GM21526 (cell line): ENCODE measurements around the gene PIANP.

Experiments
- ATAC-seq: cut with Tn5 transposase; IDR thresholded peaks from one replicate; pipeline ENCODE4 v1.9.1; 2021; ENCODE audit warnings: moderate library complexity; ENCODE audit not compliant: unreplicated experiment, low FRiP score

PIANP gene

DNA sequence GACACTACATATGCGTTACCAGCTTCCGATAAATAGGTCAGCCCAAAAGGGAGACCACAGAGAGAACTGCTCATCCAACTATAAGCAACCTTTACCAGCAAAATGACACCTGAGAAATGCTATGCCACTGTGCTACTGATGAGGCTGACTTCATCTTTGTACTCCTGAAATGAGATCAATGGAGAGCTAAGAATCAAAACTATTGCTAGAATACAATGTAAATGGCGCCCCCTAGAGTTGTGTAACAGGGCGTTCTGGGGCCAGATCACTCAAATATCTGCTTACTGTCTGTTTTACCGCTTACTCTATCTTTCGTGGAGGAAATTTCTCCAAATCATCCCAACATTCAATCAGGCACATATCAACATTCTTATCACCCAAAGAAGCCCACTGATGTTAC is 16.0 kb downstream of the PIANP start:
- no peak for ATAC-seq

DNA sequence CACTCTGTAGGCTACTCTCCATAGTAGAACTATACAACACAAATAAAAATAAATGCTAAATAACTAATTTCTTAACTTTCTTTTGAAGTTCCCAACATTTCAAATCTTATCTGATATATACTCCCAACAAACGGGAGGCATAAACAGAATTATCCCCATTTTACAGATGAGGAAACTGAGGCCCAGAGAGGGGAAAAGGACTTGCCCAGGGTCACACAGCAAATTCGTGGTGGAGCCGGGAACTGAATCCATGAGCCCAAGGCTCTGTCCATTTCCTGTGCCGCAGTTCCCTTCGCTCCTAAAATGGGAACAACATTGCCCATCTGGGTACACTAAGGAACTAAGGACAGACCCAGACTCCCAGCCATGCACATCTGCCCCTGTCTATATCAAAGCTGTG is 23.7 kb downstream of the PIANP start:
- no peak for ATAC-seq

DNA sequence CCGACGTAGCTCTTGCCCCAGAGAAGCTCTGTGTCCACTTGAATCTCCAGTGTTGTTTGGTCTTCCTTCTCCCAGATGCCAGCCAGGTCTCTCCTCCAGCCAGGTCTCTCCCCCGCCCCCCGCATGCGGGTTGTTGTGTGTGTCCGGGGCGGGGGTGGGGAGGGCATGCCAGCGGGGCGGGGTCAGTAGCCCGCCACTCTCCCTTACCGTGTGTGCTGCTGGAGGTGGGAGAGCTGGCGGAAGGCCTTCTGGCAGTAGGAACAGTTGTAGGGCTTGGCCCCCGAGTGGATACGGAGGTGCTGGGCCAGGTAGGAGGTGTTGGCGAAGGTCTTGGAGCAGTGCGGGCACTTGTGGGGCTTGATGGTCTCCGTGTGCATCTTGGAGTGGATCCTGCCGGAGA is 28.5 kb downstream of the PIANP start:
- no peak for ATAC-seq

GRCh38 chr12:6667559-6668210 is 32.9 kb downstream of the PIANP start:
- ATAC-seq, result no peak

GRCh38 chr12:6666211-6666610 is 34.4 kb downstream of the PIANP start:
- no peak for ATAC-seq

- ATAC-seq, result no peak
These were observed 35.7 kb downstream of the PIANP start for GRCh38 chr12:6664902-6665301.

GRCh38 chr12:6662906-6663742 is 37.5 kb downstream of the PIANP start, which contains the start of gene ING4:
TSS of gene ING4 (minus strand) at chr12:6663119. CDS start at chr12:6663101, 18 bp downstream.
- peak; percentile 93 for ATAC-seq

DNA sequence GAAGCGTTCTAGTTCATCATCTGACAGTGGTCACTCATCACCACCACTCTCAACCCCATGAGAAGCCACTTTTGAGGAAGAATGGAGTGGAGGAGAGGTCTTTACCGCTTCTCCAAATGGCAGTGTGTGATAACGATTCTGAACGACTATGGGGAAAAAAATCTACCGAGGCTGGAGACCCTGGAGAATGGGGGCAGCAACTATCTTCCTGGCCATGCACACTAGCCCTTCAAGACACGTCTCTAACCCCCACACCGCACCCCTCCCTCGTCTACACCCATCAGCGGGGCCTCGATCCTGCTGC is 38.1 kb downstream of the PIANP start:
- ATAC-seq, result no peak

GRCh38 chr12:6653987-6654386 is 46.6 kb downstream of the PIANP start:
- no peak for ATAC-seq

GRCh38 chr12:6653342-6653741 is 47.3 kb downstream of the PIANP start:
- no peak for ATAC-seq

DNA sequence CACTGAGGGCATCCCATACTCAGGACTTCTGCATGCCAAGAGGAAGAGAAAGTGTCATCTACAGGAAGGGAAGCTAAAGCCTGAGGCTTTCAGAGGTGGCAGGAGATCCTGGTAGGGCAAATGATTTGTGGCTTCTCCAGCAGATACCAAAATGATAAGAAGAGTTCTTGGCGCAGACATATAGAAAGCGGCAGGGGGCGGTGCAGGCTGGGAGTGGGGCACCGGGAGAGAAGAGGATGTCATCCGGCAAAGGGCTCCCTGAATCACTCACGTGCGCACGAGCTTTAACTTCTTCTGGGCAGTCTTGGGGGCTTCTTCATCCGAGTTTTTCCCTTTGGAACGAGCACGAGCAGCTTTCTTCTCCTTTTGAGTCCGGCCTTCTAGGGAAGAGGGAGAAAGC is 48.2 kb downstream of the PIANP start:
- ATAC-seq, result no peak

- no peak for ATAC-seq
These were observed 49.8 kb downstream of the PIANP start for GRCh38 chr12:6650832-6651231.

- ATAC-seq, result no peak
These were observed 53.5 kb downstream of the PIANP start, which contains the start of gene ACRBP for GRCh38 chr12:6647083-6647604. TSS of gene ACRBP (minus strand) at chr12:6647432. CDS start at chr12:6647366, 66 bp downstream.

GRCh38 chr12:6646276-6647082 is 54.1 kb downstream of the PIANP start:
- no peak for ATAC-seq

- no peak for ATAC-seq
These were observed 55.7 kb downstream of the PIANP start for GRCh38 chr12:6644903-6645302.

DNA sequence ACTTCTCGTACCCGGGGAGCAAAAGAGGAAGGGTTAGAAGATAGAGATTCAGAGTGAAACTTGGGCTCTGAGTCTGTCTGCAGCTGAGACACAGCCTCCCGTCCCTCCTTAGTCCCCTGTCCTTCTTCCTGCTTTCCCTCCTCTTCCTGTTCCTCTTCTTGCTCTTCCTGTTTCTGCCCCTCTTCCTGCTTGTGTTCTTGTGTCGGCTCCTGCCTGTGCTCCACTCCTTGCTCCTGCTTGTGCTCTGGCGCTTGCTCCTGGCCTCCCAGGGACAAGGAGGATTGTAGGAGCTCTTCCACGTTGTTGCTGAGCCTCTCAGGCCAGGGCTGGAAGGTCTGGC is 56.4 kb downstream of the PIANP start:
- no peak for ATAC-seq
